GM21825 (cell line): ENCODE measurements around the gene UNC13D.
"Not testable (repeated sequence)": the region's sequence is repeated elsewhere in the genome, so short reads cannot be mapped to it uniquely, and the experiment has no call there.

Source experiments
- ATAC-seq: cut with Tn5 transposase; IDR thresholded peaks from one replicate; pipeline ENCODE4 v1.9.1; 2021; ENCODE audit warnings: mild to moderate bottlenecking, moderate library complexity; ENCODE audit not compliant: unreplicated experiment

Gene UNC13D

DNA sequence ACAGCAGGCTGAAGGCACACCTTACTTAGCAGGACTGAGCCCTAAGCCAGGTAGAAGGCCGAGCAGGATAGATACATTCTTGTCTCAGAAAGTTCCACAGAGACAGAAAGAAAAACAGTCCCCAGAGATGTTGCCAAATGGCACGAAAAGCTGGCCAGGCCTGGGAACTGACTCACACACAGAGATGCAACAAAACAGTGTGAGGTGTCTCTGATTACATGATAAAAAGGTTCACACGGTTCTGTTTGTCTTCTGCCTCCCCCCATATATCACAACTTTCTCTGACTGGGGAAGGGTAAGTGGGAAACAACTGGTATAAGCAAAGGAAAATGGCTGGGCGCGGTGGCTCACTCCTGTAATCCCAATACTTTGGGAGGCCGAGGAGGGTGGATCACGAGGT, 9.2 kb upstream of the UNC13D start:
- ATAC-seq = no peak

DNA sequence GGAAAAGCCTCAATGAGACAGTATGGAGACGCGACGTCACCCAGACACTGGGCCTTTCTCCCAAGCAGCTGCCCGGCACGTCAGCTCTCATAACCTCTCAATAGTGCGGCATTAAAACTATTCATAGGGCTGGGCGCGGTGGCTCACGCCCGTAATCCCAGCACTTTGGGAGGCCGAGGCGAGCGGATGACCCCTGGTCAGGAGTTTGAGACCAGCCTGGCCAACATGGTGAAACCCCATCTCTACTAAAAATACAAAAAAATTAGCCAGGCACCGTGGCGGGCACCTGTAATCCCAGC, 7.4 kb upstream of the UNC13D start:
- not testable (repeated sequence) for ATAC-seq

DNA sequence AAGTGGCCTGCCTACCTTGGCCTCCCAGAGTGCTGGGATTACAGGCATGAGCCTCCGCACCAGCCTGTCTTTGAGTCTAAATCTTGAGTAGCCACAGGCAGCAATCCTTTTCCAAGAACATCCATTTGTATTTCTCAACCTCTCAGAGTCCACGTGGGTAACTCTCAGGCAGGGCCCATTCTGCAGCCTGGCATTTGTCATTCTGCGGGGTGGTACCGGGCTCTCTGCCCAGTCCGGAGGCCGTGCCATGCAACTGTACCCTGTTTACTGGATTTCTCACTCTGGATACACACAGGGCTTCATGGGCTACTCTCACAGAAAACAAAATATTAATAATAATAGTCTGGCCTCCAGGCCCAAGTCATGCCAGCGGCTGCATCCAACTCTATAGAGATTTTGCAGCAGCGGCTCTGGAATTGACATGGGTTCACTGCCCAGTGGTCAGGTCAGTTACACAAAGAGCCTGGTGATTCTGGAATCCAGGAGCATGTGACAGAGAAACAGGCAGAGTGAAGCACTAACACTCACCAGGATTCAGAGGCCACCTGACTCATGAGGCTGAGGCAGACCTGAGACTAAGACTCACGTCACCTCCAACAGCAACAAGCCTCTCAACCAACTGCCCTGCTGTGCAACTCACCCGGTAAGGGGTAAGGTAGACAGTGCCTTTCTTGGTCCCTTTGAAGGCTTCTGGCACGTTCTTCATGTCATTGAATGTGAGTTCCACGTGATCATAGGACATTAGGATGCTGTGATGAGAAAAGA, 6.9 kb upstream of the UNC13D start:
- ATAC-seq = no peak

DNA sequence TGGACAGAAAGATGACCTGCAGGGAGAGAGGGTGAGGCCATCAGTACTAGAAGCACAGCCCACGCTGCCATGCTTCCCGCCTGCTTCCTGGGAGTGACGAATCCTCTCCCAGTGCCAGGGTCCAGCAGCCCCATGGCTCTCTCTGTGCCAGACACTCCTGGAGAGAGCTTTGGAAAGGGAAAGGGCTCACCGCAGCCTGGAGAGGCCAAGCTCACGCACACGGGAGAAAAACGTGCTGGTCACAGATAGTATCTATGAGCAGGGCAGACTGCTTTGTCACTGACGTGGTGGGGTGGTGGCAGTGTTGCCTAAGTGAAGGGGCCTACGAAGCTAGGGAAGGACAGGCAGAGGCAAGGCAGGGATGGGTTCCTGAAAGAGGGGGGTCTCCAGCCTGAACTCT, 5.5 kb upstream of the UNC13D start:
- no peak for ATAC-seq

DNA sequence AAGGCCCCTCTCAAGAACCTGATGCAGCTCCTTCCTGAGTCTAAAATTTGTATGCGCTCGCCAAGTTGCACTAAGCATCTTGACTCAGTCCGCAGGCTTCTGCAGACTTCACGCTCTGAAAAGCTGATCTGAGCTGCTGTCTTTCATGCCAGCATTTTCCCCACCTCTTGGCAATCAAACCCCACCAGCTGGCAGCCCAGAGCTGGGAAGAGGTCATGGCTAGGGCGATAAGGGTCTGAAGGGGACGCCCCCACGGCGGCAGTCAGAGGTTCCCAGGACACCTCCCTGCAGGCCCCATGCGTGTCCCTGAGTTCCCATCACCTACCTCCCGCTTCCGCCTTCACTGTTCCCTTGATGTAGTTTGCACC, 5.1 kb upstream of the UNC13D start:
- no peak for ATAC-seq

DNA sequence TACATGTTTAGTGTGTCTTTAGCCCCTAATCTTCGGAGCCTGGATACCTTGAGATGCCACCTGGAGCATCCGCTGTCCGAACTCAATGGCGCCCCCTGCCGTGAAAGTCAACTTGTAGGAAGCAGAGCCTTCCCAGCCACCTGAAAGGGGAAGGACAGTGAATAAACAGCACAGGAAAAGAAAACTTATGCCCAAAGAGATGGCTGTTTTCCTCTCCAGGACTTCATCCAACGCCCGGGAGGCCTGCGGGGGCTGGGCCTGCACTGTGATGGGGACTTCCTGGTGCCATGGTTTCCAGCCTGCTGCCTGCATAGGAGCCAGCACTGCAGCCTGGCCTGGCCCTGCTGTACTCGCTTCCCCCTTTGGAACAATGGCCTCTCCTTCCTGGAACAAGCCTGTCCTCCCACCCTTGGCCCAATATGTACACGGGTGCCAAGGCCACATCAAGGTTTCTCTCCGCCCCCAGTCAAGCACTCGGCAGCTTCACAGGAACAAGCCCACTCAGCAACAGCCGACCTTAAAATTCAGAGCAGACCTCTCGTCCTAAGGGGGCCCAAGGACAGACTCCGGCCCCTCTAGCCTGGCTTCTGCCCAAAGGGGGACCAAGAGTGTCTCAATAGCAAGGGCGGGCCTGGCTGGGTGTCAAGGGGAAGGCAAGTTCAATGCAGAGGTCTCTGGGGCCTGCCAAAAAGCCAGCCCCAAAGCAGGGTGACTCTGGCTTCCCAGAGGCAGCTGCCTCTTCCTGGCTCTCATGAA, 4.5 kb upstream of the UNC13D start:
- ATAC-seq = no peak

DNA sequence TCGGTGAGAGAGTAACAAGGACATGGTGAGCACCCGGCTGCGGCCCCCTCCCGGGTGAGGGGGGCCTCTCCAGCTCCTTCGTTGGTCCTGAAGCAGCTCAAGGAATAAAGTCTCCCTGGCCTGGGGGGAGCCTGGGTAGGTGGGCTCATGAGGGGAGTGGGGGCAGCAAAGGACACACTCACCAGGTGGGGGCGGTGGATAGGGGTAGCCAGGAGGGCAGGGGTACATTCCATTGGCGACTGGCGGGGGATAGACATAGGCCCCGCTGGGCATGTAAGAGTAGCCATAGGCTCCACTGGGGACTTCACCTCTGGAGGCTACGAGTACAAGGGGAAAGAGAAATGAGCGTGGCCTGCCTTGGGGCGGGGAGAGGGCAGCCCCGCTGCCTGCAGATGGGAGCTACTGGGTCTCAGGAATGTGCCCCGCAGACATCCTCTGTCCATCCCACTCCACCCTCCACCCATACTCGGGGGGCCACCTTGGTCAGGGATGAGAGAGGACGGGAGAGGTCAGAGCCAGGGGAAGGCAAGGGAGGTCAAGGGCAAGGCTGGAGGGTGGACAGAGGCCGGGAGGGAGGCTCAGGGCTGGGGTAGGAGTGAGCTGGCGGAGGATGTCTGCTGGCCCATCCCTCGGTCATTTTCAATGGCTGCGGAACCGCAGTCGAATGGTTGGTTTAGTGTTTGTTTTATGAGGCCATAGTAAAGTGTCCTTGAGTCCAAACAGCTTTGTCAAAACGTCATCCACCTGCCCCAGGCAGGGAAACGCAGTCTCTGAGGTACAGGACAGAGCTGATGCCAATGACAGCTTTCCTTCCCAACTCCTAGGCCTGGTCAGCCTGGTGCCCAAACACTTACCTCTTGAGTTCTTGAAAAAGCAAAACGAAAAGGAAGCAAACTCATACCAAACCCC, 3.7 kb upstream of the UNC13D start:
- ATAC-seq = no peak

DNA sequence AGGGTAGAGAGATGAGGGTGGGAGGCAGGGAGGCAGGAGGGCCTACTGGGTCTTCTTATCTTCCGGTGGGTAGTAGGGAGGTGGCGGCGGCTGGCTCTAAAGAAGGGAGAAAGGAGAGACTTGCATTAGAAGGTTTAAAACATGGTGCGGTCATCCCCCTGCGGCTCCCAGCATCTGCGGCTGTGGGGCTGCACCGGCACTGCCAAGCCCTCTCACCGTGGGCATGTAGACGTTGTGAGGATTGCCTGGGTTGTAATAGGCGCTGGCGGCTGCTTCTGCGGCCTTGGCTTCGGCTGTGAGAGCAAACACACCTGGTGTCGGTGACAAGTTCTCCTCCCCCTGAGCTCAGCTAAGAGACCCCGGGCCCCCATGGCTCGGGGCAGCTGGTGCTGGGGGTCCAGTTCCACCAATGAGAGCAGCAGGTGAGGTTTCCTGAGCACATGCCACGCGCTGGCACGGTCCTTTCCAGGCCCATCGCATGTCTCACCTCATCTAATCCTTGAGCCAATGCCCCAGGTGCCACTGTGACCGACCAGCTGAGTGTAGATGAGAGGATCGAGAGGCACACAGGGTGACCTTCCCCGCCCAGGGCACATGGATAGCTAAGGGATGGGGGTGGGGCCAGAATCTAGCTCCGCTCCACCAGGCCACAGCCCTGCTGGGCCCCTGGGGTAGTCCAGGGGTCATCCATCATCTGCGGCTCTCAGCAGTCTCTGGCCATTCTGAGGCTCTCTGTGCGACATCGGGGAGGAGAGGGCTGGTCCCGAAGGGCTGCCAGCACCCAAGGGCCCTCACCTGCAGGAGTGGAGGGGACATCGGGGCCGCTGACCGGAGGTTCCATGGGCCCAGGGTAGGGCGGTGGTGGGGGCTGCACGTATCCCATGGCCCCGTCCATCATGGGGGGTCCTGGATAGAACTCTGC, 2.7 kb upstream of the UNC13D start:
- ATAC-seq = no peak

DNA sequence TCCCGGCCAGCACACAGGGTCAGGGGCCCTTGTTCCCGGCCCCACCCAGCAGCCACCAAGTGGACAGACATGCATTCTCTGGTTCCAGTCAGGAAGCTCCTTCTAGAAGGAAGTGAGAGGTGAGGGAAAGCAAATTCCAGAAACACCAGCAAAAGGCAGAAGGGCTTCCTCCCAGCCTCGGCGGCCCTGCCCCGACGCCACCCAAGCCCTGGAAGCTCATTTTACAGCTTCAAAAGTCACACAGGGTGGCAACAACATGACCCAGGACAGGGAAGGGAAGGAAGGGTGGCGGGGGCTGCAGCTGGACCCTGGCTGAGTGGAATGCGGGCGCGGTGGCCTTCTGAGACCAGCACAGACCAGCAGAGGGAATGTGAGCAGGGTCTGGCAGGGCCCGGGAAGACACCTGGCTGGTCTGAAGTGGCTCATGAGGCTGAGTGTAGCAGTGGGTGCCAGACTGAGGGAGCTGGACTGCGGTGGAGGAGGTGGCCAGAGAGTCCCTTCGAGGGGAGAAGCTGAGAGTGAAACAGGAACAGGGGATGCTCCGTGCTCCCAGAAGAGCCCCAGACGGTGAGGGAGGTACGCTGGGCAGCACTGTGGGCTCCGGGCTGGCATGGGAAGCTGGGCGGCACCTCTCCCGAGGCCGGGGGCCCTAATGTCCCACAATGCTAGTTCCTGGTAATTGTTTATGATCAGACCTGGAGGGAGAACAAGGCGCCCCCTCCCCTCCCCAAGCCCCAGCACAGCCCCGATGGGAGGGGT, 1.9 kb upstream of the UNC13D start:
- no peak for ATAC-seq

DNA sequence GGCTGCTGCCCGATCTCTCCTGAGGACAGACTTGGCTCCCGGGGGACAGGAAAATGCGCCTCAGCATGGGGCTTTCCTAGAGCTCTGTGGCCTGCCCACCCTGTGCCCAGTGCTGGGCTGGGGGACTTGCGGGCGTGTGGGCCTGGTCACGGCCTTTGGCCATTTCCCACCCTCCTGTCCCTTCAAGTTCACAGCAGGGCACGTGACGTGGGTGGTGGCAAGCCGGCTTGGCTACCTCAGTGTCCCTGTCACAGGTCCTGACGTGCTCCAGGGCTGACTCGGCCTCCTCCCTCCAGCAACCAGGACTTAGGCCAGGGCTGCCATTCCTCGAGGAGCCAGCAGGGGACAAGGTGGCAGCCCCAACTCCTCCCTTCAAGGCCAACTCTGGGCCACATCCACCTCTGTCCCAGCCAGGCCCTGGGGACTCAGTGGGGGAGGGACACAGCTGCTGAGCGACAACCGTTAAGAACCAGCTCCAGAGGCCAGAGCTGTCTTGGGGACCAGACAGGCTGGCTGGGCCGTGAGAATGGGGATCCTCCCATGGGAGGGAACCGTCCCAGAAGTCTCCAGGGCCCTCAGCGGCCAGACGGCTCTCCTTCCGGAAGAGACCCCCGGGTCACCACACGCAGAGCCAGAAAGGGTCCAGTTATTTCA, 981 bp upstream of the UNC13D start:
- peak; percentile 66 for ATAC-seq

DNA sequence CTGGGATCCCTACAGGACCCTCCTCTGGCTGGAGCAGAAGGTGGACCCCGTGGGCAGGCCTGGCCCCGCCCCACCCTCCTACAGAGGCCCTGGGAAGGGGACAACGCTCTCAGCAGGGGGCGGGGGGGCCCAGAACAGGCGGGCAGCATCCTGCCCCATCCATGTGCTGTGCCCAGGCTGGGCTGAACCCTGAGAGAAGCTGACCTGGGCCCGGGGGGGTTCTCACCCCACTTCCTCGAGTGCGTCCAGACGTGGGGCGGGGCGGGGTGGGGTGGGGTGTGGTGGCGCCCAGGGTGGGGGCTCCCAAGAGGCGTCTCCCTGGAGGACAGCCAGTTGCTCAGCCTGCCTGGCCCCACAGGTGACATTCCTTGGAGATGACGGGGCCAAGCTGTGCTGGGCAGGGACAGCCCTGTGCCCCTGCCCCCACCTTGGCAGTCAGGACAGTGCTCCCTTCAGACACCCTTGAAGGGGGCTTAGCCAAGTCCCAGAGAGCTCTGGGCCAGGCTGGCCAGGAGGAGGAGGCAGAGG, 390 bp upstream of the UNC13D start:
- no peak for ATAC-seq

DNA sequence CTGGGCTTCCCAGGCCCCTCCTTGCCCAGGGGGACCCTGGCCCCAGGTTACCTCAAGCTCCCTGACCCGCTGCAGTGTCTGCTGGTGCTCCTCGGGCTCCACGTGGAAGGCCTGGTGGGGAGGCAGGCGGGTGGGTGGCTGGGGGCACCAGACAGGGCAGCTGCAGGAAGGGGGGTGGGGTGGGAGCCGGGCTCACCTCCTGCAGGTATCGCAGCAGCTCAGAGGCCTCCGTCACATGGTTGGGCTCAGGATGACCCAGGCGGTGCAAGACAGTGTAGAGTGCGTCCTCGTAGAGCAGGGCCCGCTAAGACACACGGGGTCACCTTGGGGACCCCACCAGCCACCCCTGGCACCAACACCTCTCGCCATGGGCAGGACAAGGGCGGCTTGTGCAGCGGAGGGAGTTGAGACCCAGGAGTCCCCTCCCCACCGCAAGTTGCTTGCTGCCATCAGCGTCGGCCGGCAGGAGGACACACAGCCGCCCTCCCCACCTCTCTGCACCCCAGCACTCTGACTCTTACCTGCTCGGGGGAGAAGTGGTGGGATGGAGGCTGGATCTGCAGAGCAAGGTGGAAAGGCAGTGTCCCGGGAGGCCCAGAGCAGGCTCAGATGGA, 1.1 kb downstream of the UNC13D start:
- ATAC-seq = no peak

DNA sequence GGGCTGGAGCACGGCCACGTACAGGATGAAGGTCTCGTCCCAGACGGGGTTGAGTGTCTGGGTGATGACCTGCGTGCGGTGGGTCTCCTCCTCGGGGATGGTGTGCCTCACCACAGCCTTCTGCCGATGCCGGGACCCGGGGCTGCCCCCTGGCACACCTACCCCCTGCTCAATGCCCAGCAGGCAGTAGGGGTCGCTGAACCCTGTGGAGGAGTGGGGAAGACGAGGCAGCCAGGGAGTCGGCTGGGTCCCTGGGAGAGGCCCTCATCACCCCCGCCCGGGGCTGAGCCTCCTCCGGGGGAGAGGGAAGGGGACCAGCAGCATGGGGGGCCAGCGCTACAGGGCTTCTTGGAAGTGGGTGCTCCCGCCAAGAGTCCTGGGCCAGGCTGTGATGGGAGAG, 1.8 kb downstream of the UNC13D start:
- no peak for ATAC-seq

DNA sequence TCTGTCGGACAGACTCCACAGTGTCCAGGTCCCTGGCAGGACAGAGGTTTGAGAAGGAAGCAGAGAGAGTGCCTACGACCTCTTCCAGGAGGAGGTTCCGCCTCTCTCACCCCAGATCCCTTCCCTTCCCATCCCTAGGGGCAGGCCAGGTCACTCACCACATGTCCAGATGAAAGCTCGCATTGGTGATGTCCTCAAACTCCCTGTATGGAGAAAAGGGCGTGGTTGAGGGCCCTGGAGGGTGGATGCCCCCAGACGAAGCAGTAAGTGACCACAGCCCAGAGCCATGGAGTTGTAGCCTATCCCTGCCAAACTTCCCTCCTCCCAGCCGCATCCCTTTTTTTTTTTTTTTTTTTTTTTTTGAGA, 3.4 kb downstream of the UNC13D start:
- no peak for ATAC-seq

DNA sequence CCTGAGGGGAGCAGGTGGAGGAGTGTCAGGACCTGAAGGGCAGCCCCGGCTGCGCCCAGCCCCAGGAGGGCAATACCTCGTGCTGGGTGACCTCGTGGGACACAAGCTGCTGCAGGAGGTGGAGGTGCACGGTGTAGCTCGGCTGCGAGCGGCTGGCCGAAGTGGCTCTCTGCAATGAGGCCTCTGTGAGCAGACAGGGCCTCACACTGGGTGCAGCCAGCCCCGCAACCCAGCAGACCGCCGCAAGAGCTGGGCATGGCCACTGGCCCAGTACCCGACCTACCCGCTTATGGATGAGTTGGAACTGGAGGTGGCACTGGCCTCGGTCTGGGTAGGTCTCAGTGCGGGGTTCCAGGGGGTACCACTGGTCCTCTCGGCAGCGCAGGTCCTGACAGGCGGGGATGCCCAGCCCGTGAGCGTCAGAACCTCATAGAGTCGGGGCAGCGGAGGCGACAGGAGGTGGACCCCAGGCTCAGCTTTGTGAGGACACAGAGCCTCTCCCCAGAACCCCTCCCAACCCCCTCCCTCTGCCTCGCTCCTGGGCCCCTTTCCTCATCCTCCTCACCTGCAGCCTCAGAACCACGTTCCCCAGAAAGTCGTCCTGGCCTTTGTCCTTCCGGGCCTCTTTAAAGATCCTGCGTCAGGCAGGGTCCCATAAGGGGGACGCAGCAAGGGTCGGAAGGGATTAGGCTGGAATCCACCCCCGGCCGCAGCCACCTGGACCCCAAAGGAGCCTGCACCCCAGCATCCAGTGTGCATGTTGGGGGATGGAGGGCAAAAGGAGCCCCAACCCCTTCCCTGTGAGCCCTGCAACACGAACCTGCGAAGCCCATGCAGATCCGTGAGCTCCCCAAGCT, 4.0 kb downstream of the UNC13D start:
- no peak for ATAC-seq

DNA sequence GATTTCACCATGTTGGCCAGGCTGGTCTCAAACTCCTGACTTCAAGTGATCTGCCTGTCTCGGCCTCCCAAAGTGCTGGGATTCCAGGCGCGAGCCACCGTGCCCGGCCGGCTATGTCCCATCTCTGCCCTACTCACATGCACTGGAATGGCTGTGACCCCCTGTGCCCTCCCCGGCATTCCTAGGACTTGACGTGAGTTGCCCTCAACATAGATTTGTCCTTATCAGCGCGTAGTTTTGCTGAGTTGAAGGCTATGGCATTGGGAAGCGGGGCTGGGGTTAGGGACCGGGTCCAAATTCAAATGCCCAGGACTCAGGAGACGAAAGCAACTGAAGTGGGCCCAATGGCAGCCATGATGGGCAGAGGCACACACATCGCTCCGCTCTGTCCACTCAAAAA, 5.8 kb downstream of the UNC13D start:
- ATAC-seq = no peak

DNA sequence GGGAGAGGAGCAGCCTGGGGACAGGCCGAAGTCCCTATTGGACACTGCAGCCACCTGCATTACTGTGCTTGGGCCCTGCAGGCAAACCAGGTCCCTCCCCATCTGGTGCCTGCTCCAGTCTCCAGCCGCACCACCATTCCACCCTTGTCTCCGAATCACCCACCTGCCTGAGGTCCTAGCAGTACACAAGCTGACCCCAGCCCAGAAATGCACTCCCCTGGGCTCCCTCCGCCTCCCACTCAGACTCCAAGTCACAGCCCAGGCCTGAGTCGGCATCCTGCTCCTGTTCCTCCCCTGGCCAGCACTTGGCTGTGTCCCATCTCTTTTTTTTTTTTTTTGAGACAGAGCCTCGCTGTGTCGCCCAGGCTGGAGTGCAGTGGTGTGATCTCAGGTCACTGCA, 6.3 kb downstream of the UNC13D start:
- no peak for ATAC-seq

DNA sequence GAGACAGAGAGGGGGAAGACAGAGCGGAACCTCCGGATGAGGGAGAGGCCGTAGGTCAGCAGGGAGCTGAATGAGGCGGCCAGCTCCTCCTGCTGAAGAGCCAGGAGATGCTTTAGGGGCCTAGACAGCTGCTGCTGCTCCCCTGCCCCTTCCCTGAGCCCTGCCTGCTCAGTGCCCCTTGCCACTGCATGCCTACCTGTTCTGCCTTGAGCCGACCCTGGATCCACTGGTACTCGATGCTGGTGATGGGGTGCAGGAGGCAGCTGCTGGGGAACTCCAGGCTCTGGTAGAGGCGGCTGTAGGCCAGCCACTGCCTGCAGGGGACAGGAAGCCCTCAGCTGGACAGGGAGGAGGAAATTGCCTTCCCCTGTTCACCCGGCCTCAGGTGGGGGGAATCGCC, 7.6 kb downstream of the UNC13D start:
- ATAC-seq = no peak
